Uterus (tissue), 4 donors: ENCODE data around the gene DNPEP. TPM values are rescaled to one million over a fixed set of nuclear protein-coding genes. Genes with fewer than 3 reads are reported as not detected.

Experiments used
- DNase-seq, 2 donors: peaks; one replicate each; pipeline ENCODE4 v3.0.0-alpha.2; 2019 to 2020
- H3K27ac ChIP-seq, 2 donors: fragments of 200-600 bp; sonication (generic); 1 replicate in 1 of 2; 2 replicates in 1 of 2; pipeline ENCODE4 v1.5.1; 2016 to 2018
- H3K27me3 ChIP-seq, 2 donors: fragments of 200-600 bp; sonication (generic); one replicate each; pipeline ENCODE4 v1.5.1; 2018 to 2019; ENCODE audit warnings: control low read depth in 1 of 2
- H3K36me3 ChIP-seq, 2 donors: fragments of 200-600 bp; sonication (generic); one replicate each; pipeline ENCODE4 v1.5.1; 2019; ENCODE audit warnings: control low read depth in 1 of 2
- H3K4me1 ChIP-seq, 2 donors: fragments of 200-600 bp; sonication (generic); one replicate each; pipeline ENCODE4 v1.5.1; 2018 to 2019; ENCODE audit warnings: control low read depth in 1 of 2
- H3K4me3 ChIP-seq, 2 donors: fragments of 200-600 bp; sonication (generic); 1 replicate in 1 of 2; 2 replicates in 1 of 2; pipeline ENCODE4 v1.5.1; 2018 to 2019; ENCODE audit warnings: mild to moderate bottlenecking in 1 of 2
- H3K9me3 ChIP-seq, 2 donors: fragments of 200-600 bp; sonication (generic); one replicate each; pipeline ENCODE4 v1.5.1; 2019; ENCODE audit warnings: control low read depth in 1 of 2
- CTCF ChIP-seq, 4 experiments: fragments of 200-600 bp in 2 of 4; fragments of 450-650 bp in 2 of 4; sonication (generic) in 2 of 4; IDR thresholded peaks; one replicate each; pipeline ENCODE4 v1.5.1; 2016 to 2019; ENCODE audit warnings: antibody characterized with exemption in 4 of 4, mild to moderate bottlenecking in 2 of 4, moderate library complexity in 1 of 4
- POLR2A ChIP-seq, 2 donors: fragments of 450-650 bp; IDR thresholded peaks; one replicate each; pipeline ENCODE4 v1.6.1; 2016; ENCODE audit warnings: antibody characterized with exemption in 2 of 2, mild to moderate bottlenecking in 1 of 2, moderate library complexity in 1 of 2
- intact Hi-C: fragments of 100-400 bp; cut with DNase I; formaldehyde crosslinking; loops from one replicate; pipeline ENCODE4 v1.15.1; 2023; ENCODE audit warnings: low total_unique reads
- total RNA-seq, 4 donors: library from RNA; depleted of rRNA in 3 of 4; stranded (reverse); fragments of >200 nt in 3 of 4; gene quantifications; one replicate each; pipeline versions ENCODE4 v1.1.0 to v1.2.4, GENCODE V29; 2014 to 2023
- donor health status: DM: yes; HTN: yes; CAD: no.

Gene DNPEP
- total RNA-seq, 4 donors from 2014 or later: 35.9 to 93.7 (median 47.5) TPM

- no peaks in the 10 kb centered on the region for H3K36me3 ChIP-seq
- H3K27me3 ChIP-seq: no peaks in the 10 kb centered on the region
- peak overlapping the region in 1 of 2 donors; percentile 19 for H3K4me3 ChIP-seq
- peaks cover 0 to 10% of the 10 kb centered on the region in 2 donors for H3K4me1 ChIP-seq
- TF ChIP-seq CTCF (IDR thresholded peaks at IDR 0.05) (no peak), POLR2A (IDR thresholded peaks at IDR 0.05) (no peak)
- DNase-seq: no peak
- no peaks in the 10 kb centered on the region for H3K9me3 ChIP-seq
- intact Hi-C loops: no loop called here
- peak overlapping the region; percentile 93 to 96 for H3K27ac ChIP-seq
Measured at GRCh38 chr2:219388907-219389156, 1.1 kb upstream of the DNPEP start.

- intact Hi-C loops: no loop called here
- DNase-seq: peak; percentile 99
- Histone ChIP-seq H3K27me3 (no peaks in the 10 kb centered on the region), H3K4me3 (peak overlapping the region; percentile 19 to 95), H3K36me3 (no peaks in the 10 kb centered on the region), H3K9me3 (no peaks in the 10 kb centered on the region), H3K27ac (peak overlapping the region; percentile 93 to 96), H3K4me1 (peaks cover 0 to 10% of the 10 kb centered on the region in 2 donors)
- TF ChIP-seq POLR2A (IDR thresholded peaks at IDR 0.05) (peak in 1 of 2 donors; percentile 30), CTCF (IDR thresholded peaks at IDR 0.05) (peak; percentile 42 to 95 (median 93))
Measured at GRCh38 chr2:219388121-219388906, 602 bp upstream of the DNPEP start.

- DNase-seq: no peak
- no peaks in the 10 kb centered on the region for H3K27me3 ChIP-seq
- H3K4me1 ChIP-seq: peaks cover 0 to 10% of the 10 kb centered on the region in 2 donors
- H3K36me3 ChIP-seq: no peaks in the 10 kb centered on the region
- intact Hi-C loops: no loop called here
- H3K4me3 ChIP-seq: peak overlapping the region; percentile 93 to 95
- TF ChIP-seq POLR2A (IDR thresholded peaks at IDR 0.05): no peak
- TF ChIP-seq CTCF (IDR thresholded peaks at IDR 0.05): no peak
- no peaks in the 10 kb centered on the region for H3K9me3 ChIP-seq
- H3K27ac ChIP-seq: peak overlapping the region; percentile 93 to 96
Measured at GRCh38 chr2:219386532-219387280, 1.0 kb downstream of the DNPEP start.

- no peak for TF ChIP-seq CTCF (IDR thresholded peaks at IDR 0.05)
- TF ChIP-seq POLR2A (IDR thresholded peaks at IDR 0.05): no peak
- Histone ChIP-seq H3K9me3 (no peaks in the 10 kb centered on the region), H3K27ac (peak overlapping the region in 1 of 2 donors; percentile 18), H3K36me3 (no peaks in the 10 kb centered on the region), H3K27me3 (no peaks in the 10 kb centered on the region), H3K4me3 (no peak overlapping the region), H3K4me1 (peaks cover 0 to 10% of the 10 kb centered on the region in 2 donors)
- intact Hi-C loops: no loop called here
- no peak for DNase-seq
Measured at GRCh38 chr2:219385958-219386520, 1.7 kb downstream of the DNPEP start.

GRCh38 chr2:219384859-219385258, 2.9 kb downstream of the DNPEP start:
- TF ChIP-seq POLR2A (IDR thresholded peaks at IDR 0.05) (no peak), CTCF (IDR thresholded peaks at IDR 0.05) (no peak)
- no peaks in the 10 kb centered on the region for H3K27me3 ChIP-seq
- H3K36me3 ChIP-seq: no peaks in the 10 kb centered on the region
- no peak overlapping the region for H3K4me3 ChIP-seq
- intact Hi-C loops: no loop called here
- DNase-seq: no peak
- H3K27ac ChIP-seq: peak overlapping the region in 1 of 2 donors; percentile 18
- H3K9me3 ChIP-seq: no peaks in the 10 kb centered on the region
- peaks cover 0 to 10% of the 10 kb centered on the region in 2 donors for H3K4me1 ChIP-seq
